Measurements from ENCODE around the gene PELI2.

DNA sequence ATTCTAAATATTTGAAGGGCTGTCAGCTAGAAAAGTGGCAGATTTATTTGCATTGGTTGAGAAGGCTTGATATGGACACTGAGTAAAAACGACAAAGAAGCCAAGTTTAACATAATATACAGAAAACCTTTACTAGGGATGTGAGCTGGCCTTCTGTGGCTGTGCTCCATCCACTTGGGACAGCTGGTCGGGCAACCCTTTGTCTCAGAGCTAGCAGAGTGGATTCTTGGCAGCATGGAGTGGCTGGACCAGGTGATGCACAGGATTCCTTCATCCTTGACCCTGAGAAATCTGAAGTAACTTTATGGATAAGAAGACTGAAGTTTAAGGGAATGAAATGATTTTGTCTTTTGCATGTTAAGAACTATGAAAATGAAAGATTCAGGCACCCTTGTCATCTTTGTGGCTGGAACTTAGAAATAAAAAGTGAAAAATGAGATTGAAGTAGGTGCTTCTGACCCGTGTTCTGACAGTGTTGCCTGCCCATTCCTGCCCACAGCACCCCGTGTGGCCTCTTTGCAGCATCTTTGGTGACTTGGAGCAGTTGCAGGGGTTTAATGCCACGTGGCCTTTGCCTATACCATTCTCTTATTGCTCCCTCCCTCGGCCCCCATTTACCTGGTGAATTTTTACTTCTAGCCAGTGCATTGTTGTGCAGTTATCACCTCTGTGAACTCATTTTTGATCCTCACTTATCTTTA, 32.6 kb downstream of the PELI2 start:
- TF ChIP-seq CTCF (IDR thresholded peaks at IDR 0.05 in 2 of 3, conservative IDR thresholded peaks at IDR 0.05 in 1 of 3; ENCODE audit: borderline replicate concordance in 1 of 3, insufficient read depth in 1 of 3, low read depth in 2 of 3, low read length in 2 of 3) (peak in 1 of 3 experiments; percentile 14; a peak in 1 of 6 replicates), POLR2AphosphoS5 (IDR thresholded peaks at IDR 0.05; ENCODE audit: low read depth, low read length) (no peak), CEBPB (IDR thresholded peaks at IDR 0.05; ENCODE audit: low read depth) (no peak), FOSL1 (IDR thresholded peaks at IDR 0.05; ENCODE audit: low read depth) (no peak)
- TF ChIP-seq, protein P1, sequence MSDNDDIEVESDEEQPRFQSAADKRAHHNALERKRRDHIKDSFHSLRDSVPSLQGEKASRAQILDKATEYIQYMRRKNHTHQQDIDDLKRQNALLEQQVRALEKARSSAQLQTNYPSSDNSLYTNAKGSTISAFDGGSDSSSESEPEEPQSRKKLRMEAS (IDR thresholded peaks at IDR 0.05), result no peak
